Panc1 (cell line): ENCODE data around the gene AKT1.

Source experiments
- POLR2AphosphoS5 ChIP-seq: IDR thresholded peaks from 2 replicates; pipeline ENCODE4 v1.6.1; 2012; ENCODE audit warnings: mild to moderate bottlenecking, low read depth, low read length, moderate library complexity
- REST ChIP-seq, 2 experiments: IDR thresholded peaks; 2 replicates each; pipeline ENCODE4 v1.6.1; 2011 to 2012; ENCODE audit warnings: low read depth in 2 of 2, control low read depth in 1 of 2, low read length in 1 of 2, mild to moderate bottlenecking in 1 of 2, moderate library complexity in 1 of 2; ENCODE audit not compliant: insufficient read depth in 1 of 2
- SIN3A ChIP-seq: IDR thresholded peaks from 2 replicates; pipeline ENCODE4 v1.6.1; 2012; ENCODE audit warnings: low read depth, mild to moderate bottlenecking, low read length, moderate library complexity, borderline replicate concordance; ENCODE audit not compliant: insufficient read depth
- TF ChIP-seq, protein P1 (sequence below): fragments of 450-650 bp; IDR thresholded peaks from 2 replicates; pipeline ENCODE4 v1.5.1; 2017; ENCODE audit warnings: mild to moderate bottlenecking

DNA sequence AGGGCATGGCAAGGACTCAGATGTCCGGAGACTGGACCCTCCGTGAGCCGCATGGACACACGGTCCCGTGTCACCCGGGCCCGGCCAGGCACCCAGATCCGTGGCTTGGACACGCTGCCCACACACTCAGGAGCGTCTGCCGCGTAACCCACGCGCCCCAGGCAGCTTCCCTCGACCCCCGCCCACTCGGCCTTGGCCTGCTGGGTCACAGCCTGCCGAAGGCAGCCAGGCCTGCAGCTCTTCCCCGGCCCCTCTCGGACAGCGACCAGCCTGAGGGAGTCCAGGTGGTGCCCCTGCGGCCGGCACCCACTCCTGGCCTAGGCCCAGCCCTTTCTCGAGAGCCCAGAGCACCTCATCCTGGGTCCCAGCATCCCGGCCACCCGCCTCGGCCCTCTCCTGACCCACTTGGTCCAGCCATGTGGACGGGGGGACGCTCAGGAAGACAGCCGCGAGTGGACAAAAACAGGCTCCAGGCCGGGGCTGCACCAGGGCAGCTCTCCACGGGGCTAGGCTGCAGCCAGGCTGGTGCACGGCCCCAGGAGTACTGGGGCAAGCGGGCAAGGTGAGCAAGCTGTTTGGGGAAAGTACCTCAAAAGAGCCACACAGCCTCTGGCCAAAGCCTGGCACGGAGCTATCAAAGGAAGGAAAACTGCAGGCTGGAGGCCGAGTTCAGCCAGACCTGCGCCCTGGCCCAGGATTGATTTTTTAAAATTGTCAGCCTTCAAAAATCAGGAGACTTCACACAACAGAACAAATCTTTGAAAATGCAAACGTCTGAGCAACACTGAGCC, 6.5 kb downstream of the AKT1 start:
- no peak for TF ChIP-seq SIN3A
- TF ChIP-seq, protein P1, sequence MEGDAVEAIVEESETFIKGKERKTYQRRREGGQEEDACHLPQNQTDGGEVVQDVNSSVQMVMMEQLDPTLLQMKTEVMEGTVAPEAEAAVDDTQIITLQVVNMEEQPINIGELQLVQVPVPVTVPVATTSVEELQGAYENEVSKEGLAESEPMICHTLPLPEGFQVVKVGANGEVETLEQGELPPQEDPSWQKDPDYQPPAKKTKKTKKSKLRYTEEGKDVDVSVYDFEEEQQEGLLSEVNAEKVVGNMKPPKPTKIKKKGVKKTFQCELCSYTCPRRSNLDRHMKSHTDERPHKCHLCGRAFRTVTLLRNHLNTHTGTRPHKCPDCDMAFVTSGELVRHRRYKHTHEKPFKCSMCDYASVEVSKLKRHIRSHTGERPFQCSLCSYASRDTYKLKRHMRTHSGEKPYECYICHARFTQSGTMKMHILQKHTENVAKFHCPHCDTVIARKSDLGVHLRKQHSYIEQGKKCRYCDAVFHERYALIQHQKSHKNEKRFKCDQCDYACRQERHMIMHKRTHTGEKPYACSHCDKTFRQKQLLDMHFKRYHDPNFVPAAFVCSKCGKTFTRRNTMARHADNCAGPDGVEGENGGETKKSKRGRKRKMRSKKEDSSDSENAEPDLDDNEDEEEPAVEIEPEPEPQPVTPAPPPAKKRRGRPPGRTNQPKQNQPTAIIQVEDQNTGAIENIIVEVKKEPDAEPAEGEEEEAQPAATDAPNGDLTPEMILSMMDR: no peak
- no peak for TF ChIP-seq POLR2AphosphoS5
- TF ChIP-seq REST (IDR thresholded peaks at IDR 0.05; ENCODE audit: insufficient read depth in 1 of 2, low read depth in 2 of 2, low read length in 1 of 2): no peak
